ENCODE measurements around the gene COPS8. TPM values are rescaled to one million over a fixed set of nuclear protein-coding genes. Genes with fewer than 3 reads are reported as not detected.

The COPS8 gene
- polyA plus RNA-seq, 1 of the 3 experiments (the other 2 are of a cell fraction) = 107 TPM

GRCh38 chr2:237140689-237141285 lies 55.1 kb downstream of the COPS8 start (continued):
- TF ChIP-seq USF2 (IDR thresholded peaks at IDR 0.05; ENCODE audit: borderline replicate concordance, low read depth, low read length) (no peak), GABPA (IDR thresholded peaks at IDR 0.05; ENCODE audit: low read depth) (no peak)

- no peak overlapping the region for H3K27ac ChIP-seq (ENCODE audit: low read depth in 2 of 2, low read length in 1 of 2)
- 0 out of 2 replicates have a peak, but pooled peaks cover 2% of the 10 kb centered on the region for H3K9me3 ChIP-seq
- H4K20me1 ChIP-seq (ENCODE audit: insufficient read depth) = no peaks in the 10 kb centered on the region
- DNase-seq = no peak
- peaks cover 2% of the 10 kb centered on the region for H3F3A ChIP-seq (replicated peaks; ENCODE audit: insufficient read depth)
- 87% methylated on average over 4 of the region's 4 CpGs for WGBS (ENCODE audit: low lambda C conversion rate)
- ChIA-PET CTCF (interaction anchor here (1.5 to 4.2 kb wide), 2 partner anchors 13 to 19 kb away, joined by 3 to 13 read pairs; no protein-coding TSS in a partner anchor), POLR2A (no interaction called here)
- H3K9me2 ChIP-seq = no peaks in the 10 kb centered on the region
- H2AFZ ChIP-seq (ENCODE audit: low read depth) = no peak overlapping the region
- TF ChIP-seq RXRA (IDR thresholded peaks at IDR 0.05; ENCODE audit: borderline replicate concordance, low read depth) = no peak
- TF ChIP-seq MXI1 (IDR thresholded peaks at IDR 0.05; ENCODE audit: low read depth, low read length) = no peak
- no peak overlapping the region for H3K4me3 ChIP-seq (ENCODE audit: low read depth in 2 of 2, low read length in 1 of 2)
- H3K4me2 ChIP-seq = no peak overlapping the region
- no peak overlapping the region for H3K9ac ChIP-seq
- H3K79me2 ChIP-seq (ENCODE audit: insufficient read depth) = no peaks in the 10 kb centered on the region
- H3K4me1 ChIP-seq (ENCODE audit: control insufficient read depth in 1 of 2, insufficient read depth in 2 of 2, low read depth in 1 of 2, low read length in 1 of 2) = no peaks in the 10 kb centered on the region
- H3K36me3 ChIP-seq (replicated peaks in 1 of 2; ENCODE audit: control insufficient read depth in 1 of 2, insufficient read depth in 2 of 2, low read length in 1 of 2) = no peaks in the 10 kb centered on the region
- H3K27me3 ChIP-seq (ENCODE audit: insufficient read depth) = no peaks in the 10 kb centered on the region
These were observed 55.9 kb downstream of the COPS8 start for GRCh38 chr2:237141571-237142051.

DNA sequence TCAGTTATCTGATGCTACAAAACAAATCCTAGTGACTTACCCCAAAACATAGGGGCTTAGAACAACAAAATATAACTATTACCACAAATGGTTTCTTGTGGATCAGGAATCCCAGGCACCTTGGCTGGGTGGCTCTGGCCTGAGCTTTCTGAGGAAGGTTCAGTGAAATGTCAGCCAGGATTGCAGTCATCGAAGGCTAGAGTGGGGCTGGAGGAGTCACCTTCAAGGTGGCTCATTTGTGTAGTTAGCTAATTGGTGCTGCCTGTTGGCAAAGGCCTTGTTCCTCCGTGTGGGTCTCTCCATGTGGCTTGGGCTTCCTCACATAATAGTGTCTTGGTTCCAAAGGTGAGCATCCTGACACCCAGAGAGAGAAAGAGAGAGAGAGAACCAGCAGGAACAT lies 57.4 kb downstream of the COPS8 start:
- H3K4me1 ChIP-seq (ENCODE audit: control insufficient read depth in 1 of 2, insufficient read depth in 2 of 2, low read depth in 1 of 2, low read length in 1 of 2) = no peaks in the 10 kb centered on the region
- POLR2A ChIA-PET = no interaction called here
- no peak overlapping the region for H3K9ac ChIP-seq
- CTCF ChIA-PET = interaction anchor here (1.0 to 4.2 kb wide), 2 partner anchors 8 to 11 kb away, joined by 5 to 13 read pairs; no protein-coding TSS in a partner anchor
- H3K27ac ChIP-seq (ENCODE audit: low read depth in 2 of 2, low read length in 1 of 2) = no peak overlapping the region
- H3K9me3 ChIP-seq = 0 out of 2 replicates have a peak, but pooled peaks cover 18% of the 10 kb centered on the region
- H3F3A ChIP-seq (replicated peaks; ENCODE audit: insufficient read depth) = peaks cover 11% of the 10 kb centered on the region
- no peaks in the 10 kb centered on the region for H3K27me3 ChIP-seq (ENCODE audit: insufficient read depth)
- no peak for DNase-seq
- 70% methylated on average over 2 of the region's 2 CpGs for WGBS (ENCODE audit: low lambda C conversion rate)
- H3K4me2 ChIP-seq = no peak overlapping the region
- peaks cover 0 to 6% of the 10 kb centered on the region in 2 experiments for H3K36me3 ChIP-seq (replicated peaks in 1 of 2; ENCODE audit: control insufficient read depth in 1 of 2, insufficient read depth in 2 of 2, low read length in 1 of 2)
- no peaks in the 10 kb centered on the region for H4K20me1 ChIP-seq (ENCODE audit: insufficient read depth)
- TF ChIP-seq, protein P1, sequence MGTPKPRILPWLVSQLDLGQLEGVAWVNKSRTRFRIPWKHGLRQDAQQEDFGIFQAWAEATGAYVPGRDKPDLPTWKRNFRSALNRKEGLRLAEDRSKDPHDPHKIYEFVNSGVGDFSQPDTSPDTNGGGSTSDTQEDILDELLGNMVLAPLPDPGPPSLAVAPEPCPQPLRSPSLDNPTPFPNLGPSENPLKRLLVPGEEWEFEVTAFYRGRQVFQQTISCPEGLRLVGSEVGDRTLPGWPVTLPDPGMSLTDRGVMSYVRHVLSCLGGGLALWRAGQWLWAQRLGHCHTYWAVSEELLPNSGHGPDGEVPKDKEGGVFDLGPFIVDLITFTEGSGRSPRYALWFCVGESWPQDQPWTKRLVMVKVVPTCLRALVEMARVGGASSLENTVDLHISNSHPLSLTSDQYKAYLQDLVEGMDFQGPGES (IDR thresholded peaks at IDR 0.05; ENCODE audit: low read depth, low read length) = no peak
- TF ChIP-seq TCF12 (IDR thresholded peaks at IDR 0.05) (no peak), POLR2AphosphoS5 (IDR thresholded peaks at IDR 0.05; ENCODE audit: low read depth, low read length) (no peak), JUND (IDR thresholded peaks at IDR 0.05) (no peak)
- H3K9me2 ChIP-seq = no peaks in the 10 kb centered on the region
- no peak overlapping the region for H3K4me3 ChIP-seq (ENCODE audit: low read depth in 2 of 2, low read length in 1 of 2)
- H3K79me2 ChIP-seq (ENCODE audit: insufficient read depth) = no peaks in the 10 kb centered on the region
- H2AFZ ChIP-seq (ENCODE audit: low read depth) = no peak overlapping the region

All from SK-N-SH (cell line).